Esophagus muscularis mucosa (tissue), 4 donors: ENCODE results near the gene FHL3. TPM values are rescaled to one million over a fixed set of nuclear protein-coding genes. Genes with fewer than 3 reads are reported as not detected.

Experiments
- DNase-seq: peaks from one replicate; pipeline ENCODE4 v3.0.0-alpha.2; 2017; ENCODE audit errors: extremely low spot score
- H3K27ac ChIP-seq, 4 donors: fragments of 200-600 bp; sonication (generic); replicated peaks in 1 of 4; 1 replicate in 3 of 4; 2 replicates in 1 of 4; pipeline ENCODE4 v1.5.1; 2016 to 2019; ENCODE audit warnings: mild to moderate bottlenecking in 1 of 4
- H3K27me3 ChIP-seq, 4 donors: fragments of 200-600 bp; sonication (generic); one replicate each; pipeline versions ENCODE4 v1.5.1 to v1.6.0; 2016 to 2019
- H3K36me3 ChIP-seq, 4 donors: fragments of 200-600 bp; sonication (generic); one replicate each; pipeline ENCODE4 v1.5.1; 2016 to 2019
- H3K4me1 ChIP-seq, 4 donors: fragments of 200-600 bp; sonication (generic); one replicate each; pipeline ENCODE4 v1.5.1; 2016 to 2019
- H3K4me3 ChIP-seq, 4 donors: fragments of 200-600 bp; sonication (generic); 1 replicate in 2 of 4; 2 replicates in 2 of 4; pipeline ENCODE4 v1.5.1; 2016 to 2019; ENCODE audit warnings: mild to moderate bottlenecking in 4 of 4, moderate library complexity in 1 of 4
- H3K9me3 ChIP-seq, 4 donors: fragments of 200-600 bp; sonication (generic); 1 replicate in 3 of 4; 2 replicates in 1 of 4; pipeline ENCODE4 v1.5.1; 2016 to 2019
- CTCF ChIP-seq, 3 experiments: fragments of 200-600 bp in 2 of 3; fragments of 450-650 bp in 1 of 3; sonication (generic) in 2 of 3; IDR thresholded peaks; one replicate each; pipeline ENCODE4 v1.5.1; 2017 to 2019; ENCODE audit warnings: antibody characterized with exemption in 3 of 3, mild to moderate bottlenecking in 2 of 3, moderate library complexity in 1 of 3
- EP300 ChIP-seq: sonication (generic); formaldehyde crosslinking; IDR thresholded peaks from one replicate; pipeline ENCODE4 v1.6.1; 2017; ENCODE audit warnings: antibody characterized with exemption
- POLR2A ChIP-seq: fragments of 450-650 bp; IDR thresholded peaks from one replicate; pipeline ENCODE4 v1.6.1; 2017; ENCODE audit warnings: antibody characterized with exemption, moderate library complexity, mild to moderate bottlenecking, low read depth
- POLR2AphosphoS5 ChIP-seq, 2 donors: sonication (generic); formaldehyde crosslinking; IDR thresholded peaks; one replicate each; pipeline ENCODE4 v1.6.1; 2017; ENCODE audit warnings: antibody characterized with exemption in 2 of 2
- WGBS: methylation state at CpG from one replicate; pipeline ENCODE4 v1.1.5; 2018; 5-methylcytosine and 5-hydroxymethylcytosine counted together
- intact Hi-C: fragments of 100-400 bp; cut with DNase I; formaldehyde crosslinking; loops from one replicate; pipeline ENCODE4 v1.15.1; 2023
- total RNA-seq, 4 donors: library from RNA; depleted of rRNA; stranded (reverse); fragments of >200 nt; gene quantifications; one replicate each; pipeline versions ENCODE4 v1.1.0 to v1.2.1, GENCODE V29; 2016

FHL3 gene
- total RNA-seq, 4 donors from 2014 or later = 38.3 to 76.9 (median 52.9) TPM

GRCh38 chr1:38026592-38027200 is 21.4 kb upstream of the FHL3 start:
- no peak for DNase-seq

GRCh38 chr1:38025664-38026063 is 20.4 kb upstream of the FHL3 start:
- TF ChIP-seq EP300 (no peak), POLR2A (no peak), CTCF (IDR thresholded peaks at IDR 0.05) (no peak), POLR2AphosphoS5 (IDR thresholded peaks at IDR 0.05) (no peak)
- no peak for DNase-seq
- H3K4me3 ChIP-seq = no peak overlapping the region

More at GRCh38 chr1:38026592-38027200, 21.4 kb upstream of the FHL3 start:
- no peak for TF ChIP-seq POLR2A
- TF ChIP-seq CTCF (IDR thresholded peaks at IDR 0.05) = peak in 2 of 3 experiments; percentile 36 to 47
- Histone ChIP-seq H3K27ac (no peak overlapping the region), H3K4me1 (peaks cover 27 to 32% (median 28%) of the 10 kb centered on the region in 4 donors), H3K36me3 (peaks cover 40 to 57% (median 56%) of the 10 kb centered on the region in 4 donors), H3K27me3 (no peaks in the 10 kb centered on the region), H3K9me3 (no peaks in the 10 kb centered on the region), H3K4me3 (no peak overlapping the region)
- 93% methylated on average over 5 of the region's 8 CpGs for WGBS
- intact Hi-C loops = no loop called here

DNA sequence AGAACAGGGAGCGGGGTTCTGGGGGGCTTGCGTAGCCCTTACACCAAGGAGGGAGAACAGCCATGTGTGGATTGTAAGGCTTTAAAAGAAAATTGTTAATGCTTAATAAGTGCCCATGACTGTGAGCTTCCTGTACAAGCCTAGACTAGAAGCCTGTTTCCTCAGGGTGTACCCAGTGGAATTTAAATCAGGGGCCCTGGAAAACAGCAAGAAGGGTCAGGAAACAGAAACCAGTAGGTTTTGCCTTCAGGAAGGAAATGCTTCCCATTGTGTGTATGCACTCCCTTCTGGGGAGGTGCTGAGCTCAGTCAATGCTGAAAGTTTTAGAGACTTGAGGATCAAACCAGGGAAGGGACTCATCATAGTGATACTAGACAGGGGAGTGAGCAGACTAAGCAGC is 19.9 kb upstream of the FHL3 start:
- H3K9me3 ChIP-seq = no peaks in the 10 kb centered on the region
- peaks cover 18 to 24% (median 19%) of the 10 kb centered on the region in 4 donors for H3K4me1 ChIP-seq
- H3K27me3 ChIP-seq = no peaks in the 10 kb centered on the region
- TF ChIP-seq POLR2AphosphoS5 (IDR thresholded peaks at IDR 0.05) (no peak), POLR2A (no peak), EP300 (no peak)
- 100% methylated on average over 2 of the region's 2 CpGs for WGBS
- H3K27ac ChIP-seq = no peak overlapping the region
- DNase-seq = no peak
- intact Hi-C loops = no loop called here
- H3K4me3 ChIP-seq = no peak overlapping the region
- peaks cover 55 to 71% (median 70%) of the 10 kb centered on the region in 4 donors for H3K36me3 ChIP-seq

More at GRCh38 chr1:38025664-38026063, 20.4 kb upstream of the FHL3 start:
- Histone ChIP-seq H3K27ac (no peak overlapping the region), H3K9me3 (no peaks in the 10 kb centered on the region), H3K27me3 (no peaks in the 10 kb centered on the region), H3K36me3 (peaks cover 51 to 67% (median 66%) of the 10 kb centered on the region in 4 donors), H3K4me1 (peaks cover 22 to 28% (median 23%) of the 10 kb centered on the region in 4 donors)
- intact Hi-C loops = no loop called here
- 89% methylated on average over 6 of the region's 6 CpGs for WGBS

GRCh38 chr1:38022810-38023209 is 17.5 kb upstream of the FHL3 start:
- no peak overlapping the region for H3K27ac ChIP-seq
- no peaks in the 10 kb centered on the region for H3K9me3 ChIP-seq
- WGBS = 71% methylated on average over 3 of the region's 3 CpGs
- intact Hi-C loops = no loop called here
- H3K4me3 ChIP-seq = no peak overlapping the region
- no peaks in the 10 kb centered on the region for H3K27me3 ChIP-seq
- peaks cover 77 to 95% (median 94%) of the 10 kb centered on the region in 4 donors for H3K36me3 ChIP-seq
- DNase-seq = no peak
- TF ChIP-seq CTCF (IDR thresholded peaks at IDR 0.05) (no peak), POLR2A (no peak), EP300 (no peak), POLR2AphosphoS5 (IDR thresholded peaks at IDR 0.05) (no peak)
- peaks cover 0 to 15% (median 3%) of the 10 kb centered on the region in 4 donors for H3K4me1 ChIP-seq

GRCh38 chr1:38021969-38022368 is 16.7 kb upstream of the FHL3 start:
- H3K4me3 ChIP-seq = no peak overlapping the region
- intact Hi-C loops = no loop called here
- H3K36me3 ChIP-seq = peaks cover 77 to 100% (median 95%) of the 10 kb centered on the region in 4 donors
- DNase-seq = no peak
- TF ChIP-seq CTCF (IDR thresholded peaks at IDR 0.05) (no peak), POLR2AphosphoS5 (IDR thresholded peaks at IDR 0.05) (no peak), POLR2A (no peak), EP300 (no peak)
- H3K9me3 ChIP-seq = no peaks in the 10 kb centered on the region
- peaks cover 5 to 23% (median 10%) of the 10 kb centered on the region in 4 donors for H3K4me1 ChIP-seq
- WGBS = 87% methylated on average over 5 of the region's 5 CpGs
- H3K27ac ChIP-seq = no peak overlapping the region
- H3K27me3 ChIP-seq = no peaks in the 10 kb centered on the region
